ENCODE data around the gene RFT1.
"Not testable (repeated sequence)": the region's sequence is repeated elsewhere in the genome, so short reads cannot be mapped to it uniquely, and the experiment has no call there.

Gene RFT1

GRCh38 chr3:53072653-53073552 is 57.3 kb downstream of the RFT1 start:
- Histone ChIP-seq H3K27me3 (ENCODE audit: control insufficient read depth, insufficient read depth, low read length) (0 out of 2 replicates have a peak, but pooled peaks cover 6% of the 10 kb centered on the region), H3K36me3 (ENCODE audit: control insufficient read depth, insufficient read depth, low read length) (no peaks in the 10 kb centered on the region), H3K27ac (ENCODE audit: low read depth, low read length) (no peak overlapping the region), H3K4me3 (ENCODE audit: low read depth, low read length) (peak overlapping the region; percentile 53), H3K9ac (ENCODE audit: low read length) (peak overlapping the region; percentile 27), H3K4me1 (ENCODE audit: control insufficient read depth, insufficient read depth, low read length) (peaks cover 24% of the 10 kb centered on the region), H3K9me3 (ENCODE audit: control insufficient read depth, insufficient read depth, low read depth, low read length) (no peaks in the 10 kb centered on the region)

GRCh38 chr3:53071882-53072431 is 58.3 kb downstream of the RFT1 start:
- H3K27ac ChIP-seq (ENCODE audit: low read depth, low read length): no peak overlapping the region
- peaks cover 24% of the 10 kb centered on the region for H3K4me1 ChIP-seq (ENCODE audit: control insufficient read depth, insufficient read depth, low read length)
- no peaks in the 10 kb centered on the region for H3K36me3 ChIP-seq (ENCODE audit: control insufficient read depth, insufficient read depth, low read length)
- H3K9me3 ChIP-seq (ENCODE audit: control insufficient read depth, insufficient read depth, low read depth, low read length): no peaks in the 10 kb centered on the region
- H3K9ac ChIP-seq (ENCODE audit: low read length): no peak overlapping the region
- 0 out of 2 replicates have a peak, but pooled peaks cover 6% of the 10 kb centered on the region for H3K27me3 ChIP-seq (ENCODE audit: control insufficient read depth, insufficient read depth, low read length)
- no peak overlapping the region for H3K4me3 ChIP-seq (ENCODE audit: low read depth, low read length)

- Histone ChIP-seq H3K4me3 (ENCODE audit: low read depth, low read length) (no peak overlapping the region), H3K36me3 (ENCODE audit: control insufficient read depth, insufficient read depth, low read length) (no peaks in the 10 kb centered on the region), H3K27ac (ENCODE audit: low read depth, low read length) (no peak overlapping the region), H3K9ac (ENCODE audit: low read length) (no peak overlapping the region), H3K4me1 (ENCODE audit: control insufficient read depth, insufficient read depth, low read length) (peaks cover 24% of the 10 kb centered on the region), H3K27me3 (ENCODE audit: control insufficient read depth, insufficient read depth, low read length) (peaks cover 6% of the 10 kb centered on the region; the same call in 1 of the 2 replicates), H3K9me3 (ENCODE audit: control insufficient read depth, insufficient read depth, low read depth, low read length) (no peaks in the 10 kb centered on the region)
Observed at GRCh38 chr3:53069422-53070068, 60.7 kb downstream of the RFT1 start.

GRCh38 chr3:53068176-53068575 is 62.1 kb downstream of the RFT1 start:
- H3K9ac ChIP-seq (ENCODE audit: low read length): no peak overlapping the region
- H3K4me1 ChIP-seq (ENCODE audit: control insufficient read depth, insufficient read depth, low read length): peaks cover 16% of the 10 kb centered on the region
- H3K27ac ChIP-seq (ENCODE audit: low read depth, low read length): no peak overlapping the region
- H3K36me3 ChIP-seq (ENCODE audit: control insufficient read depth, insufficient read depth, low read length): no peaks in the 10 kb centered on the region
- H3K27me3 ChIP-seq (ENCODE audit: control insufficient read depth, insufficient read depth, low read length): peaks cover 10% of the 10 kb centered on the region; the same call in 1 of the 2 replicates
- no peak overlapping the region for H3K4me3 ChIP-seq (ENCODE audit: low read depth, low read length)
- H3K9me3 ChIP-seq (ENCODE audit: control insufficient read depth, insufficient read depth, low read depth, low read length): no peaks in the 10 kb centered on the region

DNA sequence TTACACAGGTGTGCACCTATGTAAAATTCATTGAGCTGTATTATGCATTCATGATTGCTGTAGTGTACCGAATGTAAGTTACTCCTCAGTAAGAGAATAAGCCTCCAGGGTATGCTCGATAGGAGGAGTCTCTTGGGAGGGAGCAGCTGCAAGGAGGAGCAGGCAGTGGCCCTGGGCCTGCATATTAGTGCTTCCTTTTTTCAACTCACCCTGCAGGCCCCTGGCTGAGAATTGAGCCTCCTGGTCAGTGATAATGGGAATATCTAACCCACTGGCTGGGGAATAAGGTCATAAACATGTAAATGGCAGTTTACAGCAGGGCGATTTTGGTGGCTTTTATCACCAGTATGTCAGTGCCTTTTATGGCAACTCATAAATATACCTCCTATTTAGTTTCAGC is 62.7 kb downstream of the RFT1 start:
- Histone ChIP-seq H3K4me1 (ENCODE audit: control insufficient read depth, insufficient read depth, low read length) (peaks cover 11% of the 10 kb centered on the region; the same call in 1 of the 2 replicates), H3K9me3 (ENCODE audit: control insufficient read depth, insufficient read depth, low read depth, low read length) (no peaks in the 10 kb centered on the region)

DNA sequence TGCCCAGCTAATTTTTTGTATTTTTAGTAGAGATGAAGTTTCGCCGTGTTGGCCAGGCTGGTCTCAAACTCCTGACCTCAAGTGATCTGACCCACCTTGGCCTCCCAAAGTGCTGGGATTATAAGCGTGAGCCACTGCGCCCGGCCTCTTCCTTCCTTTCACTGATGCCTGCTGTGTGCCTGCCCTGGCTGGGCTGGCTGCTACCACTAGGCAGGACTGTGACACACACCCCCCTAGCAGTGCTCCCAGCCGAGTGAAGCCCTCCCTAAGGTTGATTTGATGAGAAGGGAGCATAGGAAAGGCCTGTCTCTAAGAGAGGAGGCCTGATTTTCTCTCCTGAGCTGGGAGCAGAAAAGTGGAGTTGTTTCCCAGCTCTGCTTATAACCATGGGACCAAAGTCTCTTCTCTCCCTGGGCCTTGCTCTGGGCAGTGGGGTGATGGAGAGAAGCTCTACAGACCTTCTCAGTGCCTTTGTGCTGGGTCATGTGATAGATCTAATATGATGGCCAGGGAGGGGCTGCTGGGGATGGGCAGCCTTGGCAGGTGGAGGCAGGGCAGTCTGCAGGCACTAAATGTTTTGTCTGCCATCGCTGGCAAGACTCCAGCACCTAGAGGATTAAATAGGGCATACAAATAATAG is 64.3 kb downstream of the RFT1 start:
- no peaks in the 10 kb centered on the region for H3K36me3 ChIP-seq (ENCODE audit: control insufficient read depth, insufficient read depth, low read length)
- H3K27ac ChIP-seq (ENCODE audit: low read depth, low read length): no peak overlapping the region
- H3K9ac ChIP-seq (ENCODE audit: low read length): no peak overlapping the region
- peaks cover 4% of the 10 kb centered on the region; the same call in 1 of the 2 replicates for H3K27me3 ChIP-seq (ENCODE audit: control insufficient read depth, insufficient read depth, low read length)
- no peaks in the 10 kb centered on the region for H3K9me3 ChIP-seq (ENCODE audit: control insufficient read depth, insufficient read depth, low read depth, low read length)
- H3K4me3 ChIP-seq (ENCODE audit: low read depth, low read length): no peak overlapping the region
- H3K4me1 ChIP-seq (ENCODE audit: control insufficient read depth, insufficient read depth, low read length): peaks cover 5% of the 10 kb centered on the region; the same call in 1 of the 2 replicates

More for the DNA sequence above, 62.7 kb downstream of the RFT1 start:
- Histone ChIP-seq H3K4me3 (ENCODE audit: low read depth, low read length) (no peak overlapping the region), H3K36me3 (ENCODE audit: control insufficient read depth, insufficient read depth, low read length) (no peaks in the 10 kb centered on the region), H3K9ac (ENCODE audit: low read length) (no peak overlapping the region), H3K27me3 (ENCODE audit: control insufficient read depth, insufficient read depth, low read length) (peaks cover 10% of the 10 kb centered on the region; the same call in 1 of the 2 replicates), H3K27ac (ENCODE audit: low read depth, low read length) (no peak overlapping the region)

GRCh38 chr3:53062905-53063304 is 67.3 kb downstream of the RFT1 start:
- no peak overlapping the region for H3K9ac ChIP-seq (ENCODE audit: low read length)
- H3K27me3 ChIP-seq (ENCODE audit: control insufficient read depth, insufficient read depth, low read length): peaks cover 4% of the 10 kb centered on the region; the same call in 1 of the 2 replicates
- no peaks in the 10 kb centered on the region for H3K4me1 ChIP-seq (ENCODE audit: control insufficient read depth, insufficient read depth, low read length)
- H3K36me3 ChIP-seq (ENCODE audit: control insufficient read depth, insufficient read depth, low read length): no peaks in the 10 kb centered on the region
- no peak overlapping the region for H3K27ac ChIP-seq (ENCODE audit: low read depth, low read length)
- no peaks in the 10 kb centered on the region for H3K9me3 ChIP-seq (ENCODE audit: control insufficient read depth, insufficient read depth, low read depth, low read length)
- H3K4me3 ChIP-seq (ENCODE audit: low read depth, low read length): no peak overlapping the region

DNA sequence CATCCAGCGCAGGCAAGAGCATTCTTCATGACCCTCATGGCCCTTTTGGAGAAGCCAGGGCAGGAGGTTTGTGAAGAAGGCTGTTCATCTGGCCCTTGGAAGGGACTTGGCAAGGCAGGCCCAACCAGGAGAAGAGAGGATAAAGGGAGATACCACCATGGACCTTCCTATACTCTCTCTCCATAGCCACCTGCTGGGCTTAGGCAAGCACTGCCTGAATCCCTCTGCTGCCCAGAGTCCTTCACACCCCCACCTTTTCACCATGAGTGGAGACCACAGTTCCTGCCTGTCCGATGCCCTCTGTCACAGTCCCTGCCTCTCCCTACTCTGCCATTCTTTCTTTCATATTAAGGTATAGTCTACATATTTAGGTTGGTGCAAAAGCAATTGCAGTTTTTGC is 73.8 kb downstream of the RFT1 start:
- no peak overlapping the region for H3K27ac ChIP-seq (ENCODE audit: low read depth, low read length)
- no peak overlapping the region for H3K4me3 ChIP-seq (ENCODE audit: low read depth, low read length)
- H3K27me3 ChIP-seq (ENCODE audit: control insufficient read depth, insufficient read depth, low read length): no peaks in the 10 kb centered on the region
- no peak overlapping the region for H3K9ac ChIP-seq (ENCODE audit: low read length)
- no peaks in the 10 kb centered on the region for H3K36me3 ChIP-seq (ENCODE audit: control insufficient read depth, insufficient read depth, low read length)
- H3K4me1 ChIP-seq (ENCODE audit: control insufficient read depth, insufficient read depth, low read length): no peaks in the 10 kb centered on the region
- no peaks in the 10 kb centered on the region for H3K9me3 ChIP-seq (ENCODE audit: control insufficient read depth, insufficient read depth, low read depth, low read length)

GRCh38 chr3:53054233-53054632 is 76.0 kb downstream of the RFT1 start:
- not testable (repeated sequence) for H3K9ac ChIP-seq (ENCODE audit: low read length); H3K9me3 ChIP-seq (ENCODE audit: control insufficient read depth, insufficient read depth, low read depth, low read length); H3K27ac ChIP-seq (ENCODE audit: low read depth, low read length); H3K4me1 ChIP-seq (ENCODE audit: control insufficient read depth, insufficient read depth, low read length); H3K36me3 ChIP-seq (ENCODE audit: control insufficient read depth, insufficient read depth, low read length); H3K4me3 ChIP-seq (ENCODE audit: low read depth, low read length); H3K27me3 ChIP-seq (ENCODE audit: control insufficient read depth, insufficient read depth, low read length)

- H3K4me1 ChIP-seq (ENCODE audit: control insufficient read depth, insufficient read depth, low read length): no peaks in the 10 kb centered on the region
- H3K27me3 ChIP-seq (ENCODE audit: control insufficient read depth, insufficient read depth, low read length): peaks cover 16% of the 10 kb centered on the region
Observed at GRCh38 chr3:53051929-53052328, 78.3 kb downstream of the RFT1 start.

More at GRCh38 chr3:53051929-53052328, 78.3 kb downstream of the RFT1 start:
- no peak overlapping the region for H3K27ac ChIP-seq (ENCODE audit: low read depth, low read length)
- no peaks in the 10 kb centered on the region for H3K36me3 ChIP-seq (ENCODE audit: control insufficient read depth, insufficient read depth, low read length)
- H3K9ac ChIP-seq (ENCODE audit: low read length): no peak overlapping the region
- H3K4me3 ChIP-seq (ENCODE audit: low read depth, low read length): no peak overlapping the region
- no peaks in the 10 kb centered on the region for H3K9me3 ChIP-seq (ENCODE audit: control insufficient read depth, insufficient read depth, low read depth, low read length)

Measured in HUES6 (cell line).